HEK293 (cell line): ENCODE data around the gene PVALEF.

Experiments
- GLI4 ChIP-seq: fragments of 450-650 bp; formaldehyde crosslinking; IDR thresholded peaks from 2 replicates; pipeline ENCODE4 v1.5.1; 2016; ENCODE audit warnings: missing biosample characterization, missing genetic modification characterization
- KLF1 ChIP-seq: fragments of 450-650 bp; formaldehyde crosslinking; IDR thresholded peaks from 2 replicates; pipeline ENCODE4 v1.5.1; 2016; ENCODE audit warnings: missing biosample characterization, missing genetic modification characterization
- ZBTB21 ChIP-seq: fragments of 450-650 bp; formaldehyde crosslinking; IDR thresholded peaks from 2 replicates; pipeline ENCODE4 v1.5.1; 2017; ENCODE audit warnings: missing biosample characterization, missing genetic modification characterization
- ZBTB26 ChIP-seq: fragments of 450-650 bp; formaldehyde crosslinking; optimal IDR thresholded peaks from 2 replicates; pipeline ENCODE3; 2016; ENCODE audit warnings: missing biosample characterization, mild to moderate bottlenecking, missing genetic modification characterization
- ZBTB48 ChIP-seq: fragments of 450-650 bp; formaldehyde crosslinking; IDR thresholded peaks from 2 replicates; pipeline ENCODE4 v1.5.1; 2016; ENCODE audit warnings: missing biosample characterization, missing genetic modification characterization
- ZFP69B ChIP-seq: fragments of 450-650 bp; formaldehyde crosslinking; IDR thresholded peaks from 2 replicates; pipeline ENCODE4 v1.5.1; 2016; ENCODE audit warnings: missing biosample characterization, missing genetic modification characterization
- ZNF133 ChIP-seq: fragments of 450-650 bp; formaldehyde crosslinking; IDR thresholded peaks from 2 replicates; pipeline ENCODE4 v1.5.1; 2016; ENCODE audit warnings: missing biosample characterization, missing genetic modification characterization
- ZNF311 ChIP-seq: fragments of 450-650 bp; formaldehyde crosslinking; IDR thresholded peaks from 2 replicates; pipeline ENCODE4 v1.5.1; 2017; ENCODE audit warnings: missing biosample characterization, missing genetic modification characterization, borderline replicate concordance
- ZNF513 ChIP-seq: fragments of 450-650 bp; IDR thresholded peaks from 2 replicates; pipeline ENCODE4 v1.5.1; 2018; ENCODE audit warnings: missing biosample characterization, missing genetic modification characterization
- ZNF560 ChIP-seq: fragments of 450-650 bp; formaldehyde crosslinking; IDR thresholded peaks from 2 replicates; pipeline ENCODE4 v1.5.1; 2017; ENCODE audit warnings: missing biosample characterization, missing genetic modification characterization, borderline replicate concordance
- ZNF777 ChIP-seq: fragments of 450-650 bp; formaldehyde crosslinking; IDR thresholded peaks from 2 replicates; pipeline ENCODE4 v1.5.1; 2017; ENCODE audit warnings: missing biosample characterization, missing genetic modification characterization, borderline replicate concordance
- ZSCAN4 ChIP-seq: fragments of 450-650 bp; formaldehyde crosslinking; IDR thresholded peaks from 2 replicates; pipeline ENCODE4 v1.5.1; 2017; ENCODE audit warnings: missing biosample characterization, missing genetic modification characterization
- ZXDB ChIP-seq: fragments of 450-650 bp; formaldehyde crosslinking; IDR thresholded peaks from 2 replicates; pipeline ENCODE4 v1.5.1; 2016; ENCODE audit warnings: missing biosample characterization, missing genetic modification characterization
- TF ChIP-seq, protein P1 (sequence below): fragments of 450-650 bp; formaldehyde crosslinking; IDR thresholded peaks from 2 replicates; pipeline ENCODE4 v1.5.1; 2016; ENCODE audit warnings: missing biosample characterization, missing genetic modification characterization, borderline replicate concordance
- TF ChIP-seq, protein P2 (sequence below): fragments of 450-650 bp; formaldehyde crosslinking; IDR thresholded peaks from 2 replicates; pipeline ENCODE4 v1.5.1; 2016; ENCODE audit warnings: missing biosample characterization, missing genetic modification characterization

PVALEF gene

GRCh38 chr17:81169870-81170309 lies 4.6 kb downstream of the PVALEF start (continued):
- TF ChIP-seq ZBTB26 (tag by site-specific recombination) = peak; percentile 17
- no peak for TF ChIP-seq KLF1 (tag by site-specific recombination)
- peak; percentile 89; the same call in 1 of the 2 replicates for TF ChIP-seq ZNF311 (tag by site-specific recombination)
- 0 out of 2 replicates have a peak, but pooled peaks have one; percentile 25 for TF ChIP-seq ZNF777 (tag by site-specific recombination)
- no peak for TF ChIP-seq ZNF513
- TF ChIP-seq ZNF133 (tag by site-specific recombination) = 0 out of 2 replicates have a peak, but pooled peaks have one; percentile 6
- TF ChIP-seq, protein P1, sequence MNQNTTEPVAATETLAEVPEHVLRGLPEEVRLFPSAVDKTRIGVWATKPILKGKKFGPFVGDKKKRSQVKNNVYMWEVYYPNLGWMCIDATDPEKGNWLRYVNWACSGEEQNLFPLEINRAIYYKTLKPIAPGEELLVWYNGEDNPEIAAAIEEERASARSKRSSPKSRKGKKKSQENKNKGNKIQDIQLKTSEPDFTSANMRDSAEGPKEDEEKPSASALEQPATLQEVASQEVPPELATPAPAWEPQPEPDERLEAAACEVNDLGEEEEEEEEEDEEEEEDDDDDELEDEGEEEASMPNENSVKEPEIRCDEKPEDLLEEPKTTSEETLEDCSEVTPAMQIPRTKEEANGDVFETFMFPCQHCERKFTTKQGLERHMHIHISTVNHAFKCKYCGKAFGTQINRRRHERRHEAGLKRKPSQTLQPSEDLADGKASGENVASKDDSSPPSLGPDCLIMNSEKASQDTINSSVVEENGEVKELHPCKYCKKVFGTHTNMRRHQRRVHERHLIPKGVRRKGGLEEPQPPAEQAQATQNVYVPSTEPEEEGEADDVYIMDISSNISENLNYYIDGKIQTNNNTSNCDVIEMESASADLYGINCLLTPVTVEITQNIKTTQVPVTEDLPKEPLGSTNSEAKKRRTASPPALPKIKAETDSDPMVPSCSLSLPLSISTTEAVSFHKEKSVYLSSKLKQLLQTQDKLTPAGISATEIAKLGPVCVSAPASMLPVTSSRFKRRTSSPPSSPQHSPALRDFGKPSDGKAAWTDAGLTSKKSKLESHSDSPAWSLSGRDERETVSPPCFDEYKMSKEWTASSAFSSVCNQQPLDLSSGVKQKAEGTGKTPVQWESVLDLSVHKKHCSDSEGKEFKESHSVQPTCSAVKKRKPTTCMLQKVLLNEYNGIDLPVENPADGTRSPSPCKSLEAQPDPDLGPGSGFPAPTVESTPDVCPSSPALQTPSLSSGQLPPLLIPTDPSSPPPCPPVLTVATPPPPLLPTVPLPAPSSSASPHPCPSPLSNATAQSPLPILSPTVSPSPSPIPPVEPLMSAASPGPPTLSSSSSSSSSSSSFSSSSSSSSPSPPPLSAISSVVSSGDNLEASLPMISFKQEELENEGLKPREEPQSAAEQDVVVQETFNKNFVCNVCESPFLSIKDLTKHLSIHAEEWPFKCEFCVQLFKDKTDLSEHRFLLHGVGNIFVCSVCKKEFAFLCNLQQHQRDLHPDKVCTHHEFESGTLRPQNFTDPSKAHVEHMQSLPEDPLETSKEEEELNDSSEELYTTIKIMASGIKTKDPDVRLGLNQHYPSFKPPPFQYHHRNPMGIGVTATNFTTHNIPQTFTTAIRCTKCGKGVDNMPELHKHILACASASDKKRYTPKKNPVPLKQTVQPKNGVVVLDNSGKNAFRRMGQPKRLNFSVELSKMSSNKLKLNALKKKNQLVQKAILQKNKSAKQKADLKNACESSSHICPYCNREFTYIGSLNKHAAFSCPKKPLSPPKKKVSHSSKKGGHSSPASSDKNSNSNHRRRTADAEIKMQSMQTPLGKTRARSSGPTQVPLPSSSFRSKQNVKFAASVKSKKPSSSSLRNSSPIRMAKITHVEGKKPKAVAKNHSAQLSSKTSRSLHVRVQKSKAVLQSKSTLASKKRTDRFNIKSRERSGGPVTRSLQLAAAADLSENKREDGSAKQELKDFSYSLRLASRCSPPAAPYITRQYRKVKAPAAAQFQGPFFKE = no peak
- TF ChIP-seq ZFP69B (tag by site-specific recombination) = no peak
- TF ChIP-seq ZXDB (tag by site-specific recombination) = no peak
- TF ChIP-seq ZBTB21 (tag by site-specific recombination) = no peak
- no peak for TF ChIP-seq ZBTB48 (tag by site-specific recombination)
- peak; percentile 94 for TF ChIP-seq ZSCAN4 (tag by site-specific recombination)
- no peak for TF ChIP-seq ZNF560 (tag by site-specific recombination)
- peak; percentile 77; the same call in 1 of the 2 replicates for TF ChIP-seq GLI4 (tag by site-specific recombination)
- TF ChIP-seq, protein P2, sequence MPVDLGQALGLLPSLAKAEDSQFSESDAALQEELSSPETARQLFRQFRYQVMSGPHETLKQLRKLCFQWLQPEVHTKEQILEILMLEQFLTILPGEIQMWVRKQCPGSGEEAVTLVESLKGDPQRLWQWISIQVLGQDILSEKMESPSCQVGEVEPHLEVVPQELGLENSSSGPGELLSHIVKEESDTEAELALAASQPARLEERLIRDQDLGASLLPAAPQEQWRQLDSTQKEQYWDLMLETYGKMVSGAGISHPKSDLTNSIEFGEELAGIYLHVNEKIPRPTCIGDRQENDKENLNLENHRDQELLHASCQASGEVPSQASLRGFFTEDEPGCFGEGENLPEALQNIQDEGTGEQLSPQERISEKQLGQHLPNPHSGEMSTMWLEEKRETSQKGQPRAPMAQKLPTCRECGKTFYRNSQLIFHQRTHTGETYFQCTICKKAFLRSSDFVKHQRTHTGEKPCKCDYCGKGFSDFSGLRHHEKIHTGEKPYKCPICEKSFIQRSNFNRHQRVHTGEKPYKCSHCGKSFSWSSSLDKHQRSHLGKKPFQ (tag by site-specific recombination) = peak; percentile 92
